GM18508 (cell line): ENCODE data around the gene PPM1H.
"Not testable (repeated sequence)": the region's sequence is repeated elsewhere in the genome, so short reads cannot be mapped to it uniquely, and the experiment has no call there.

Source experiments
- ATAC-seq: cut with Tn5 transposase; IDR thresholded peaks from one replicate; pipeline ENCODE4 v1.9.1; 2021; ENCODE audit warnings: moderate number of reproducible peaks; ENCODE audit not compliant: insufficient read depth, unreplicated experiment

The PPM1H gene

DNA sequence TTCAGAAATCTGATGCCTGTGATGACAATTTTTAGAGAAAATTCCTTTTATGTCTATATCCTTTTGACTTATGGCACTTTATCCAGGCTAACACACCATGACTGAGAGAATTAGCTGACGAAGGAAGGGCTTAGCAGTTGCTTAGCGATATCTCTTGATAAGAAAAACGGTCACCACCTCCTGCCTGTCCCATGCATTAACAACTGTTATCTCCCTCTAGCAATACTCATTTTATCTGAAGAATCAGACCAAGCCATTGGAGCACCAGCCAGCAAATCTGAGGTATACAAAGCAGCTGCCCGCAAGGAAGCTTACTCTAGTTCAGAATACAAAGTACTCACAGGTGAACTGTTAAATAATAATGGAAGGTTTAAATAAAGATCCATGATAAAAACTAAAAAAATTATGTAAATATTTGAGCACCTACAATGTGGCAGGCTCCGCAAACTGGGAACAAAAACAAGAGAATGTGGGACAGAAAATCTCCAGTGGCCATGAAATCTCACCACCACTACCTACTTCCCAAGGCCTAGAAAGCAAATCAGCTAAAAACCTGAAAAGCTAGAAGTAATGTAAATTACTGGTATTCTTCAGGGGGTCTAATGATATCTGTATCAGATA is 24.3 kb downstream of the PPM1H start:
- ATAC-seq: no peak

DNA sequence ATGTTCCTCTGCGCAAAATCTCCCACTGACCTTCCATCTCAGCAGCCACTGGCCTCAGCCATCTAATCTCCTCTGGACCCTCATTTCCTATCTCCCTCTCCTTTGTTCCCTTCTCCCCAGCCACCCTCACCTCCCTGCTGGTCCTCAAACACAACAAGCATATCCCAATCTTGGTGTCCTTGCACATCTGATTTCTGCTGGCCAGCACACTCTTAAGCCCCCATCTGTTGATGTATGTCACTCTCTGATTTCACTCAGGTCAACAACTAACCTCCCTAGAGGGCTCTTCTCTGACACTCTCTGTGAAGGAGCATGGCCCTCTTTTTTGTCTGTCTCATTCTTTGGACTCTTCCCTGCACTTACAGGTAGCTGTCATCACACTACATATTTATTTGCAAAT is 25.6 kb downstream of the PPM1H start:
- no peak for ATAC-seq

DNA sequence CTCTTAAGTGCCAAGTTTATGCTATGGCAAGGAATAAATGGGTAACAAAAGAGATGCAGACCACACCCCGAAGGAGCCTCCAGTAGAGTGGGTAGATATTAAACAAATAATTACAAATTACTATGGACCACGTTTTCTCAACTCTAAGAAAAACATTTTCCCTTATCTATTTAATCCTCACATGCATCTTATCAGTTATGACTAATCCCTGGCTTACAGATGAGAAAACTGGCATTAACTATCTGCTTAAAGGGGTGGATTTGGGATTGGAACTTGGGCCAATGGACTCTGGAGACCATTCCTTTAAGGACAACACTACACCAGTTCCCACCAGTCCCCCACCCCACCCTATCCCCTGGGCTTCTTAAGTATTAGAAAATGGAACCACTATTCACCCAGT is 26.3 kb downstream of the PPM1H start:
- no peak for ATAC-seq

DNA sequence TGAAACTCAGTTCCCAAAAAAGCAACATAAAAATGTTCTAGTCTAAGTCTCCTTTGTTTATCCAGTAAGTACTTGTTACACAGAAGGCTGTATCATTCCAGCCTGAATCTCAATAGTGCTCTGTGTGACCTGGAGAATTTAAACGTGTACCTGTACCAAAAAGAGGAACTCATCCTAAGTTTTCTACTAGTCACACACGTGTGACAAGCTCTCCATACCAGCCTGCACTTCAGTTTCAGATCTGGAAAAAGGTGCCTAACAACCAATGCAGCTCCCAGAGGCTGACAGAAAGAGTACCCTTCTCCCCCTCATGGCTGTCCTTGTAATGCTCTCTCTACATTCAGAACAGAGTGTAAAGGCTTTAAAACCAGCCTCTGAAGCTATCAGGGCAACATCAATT is 27.4 kb downstream of the PPM1H start:
- no peak for ATAC-seq

DNA sequence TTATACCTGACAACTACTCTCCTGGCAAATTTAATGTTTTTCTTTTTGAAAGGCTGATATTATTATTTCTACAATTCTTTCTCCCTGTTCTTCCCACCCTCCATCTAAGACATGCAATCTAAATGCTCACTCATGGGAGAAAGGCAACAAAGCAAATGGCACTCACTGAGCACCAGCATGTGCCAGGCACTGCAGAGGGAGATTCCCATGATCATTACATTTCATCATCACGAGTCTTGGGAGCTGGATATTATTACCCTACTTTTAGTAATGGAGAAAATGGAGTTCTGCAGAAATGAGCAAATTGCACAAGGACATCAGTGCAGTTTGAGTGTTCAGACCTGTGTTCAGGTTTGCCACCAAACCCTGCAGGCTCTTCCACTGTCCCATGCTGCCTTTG is 27.9 kb downstream of the PPM1H start:
- no peak for ATAC-seq

DNA sequence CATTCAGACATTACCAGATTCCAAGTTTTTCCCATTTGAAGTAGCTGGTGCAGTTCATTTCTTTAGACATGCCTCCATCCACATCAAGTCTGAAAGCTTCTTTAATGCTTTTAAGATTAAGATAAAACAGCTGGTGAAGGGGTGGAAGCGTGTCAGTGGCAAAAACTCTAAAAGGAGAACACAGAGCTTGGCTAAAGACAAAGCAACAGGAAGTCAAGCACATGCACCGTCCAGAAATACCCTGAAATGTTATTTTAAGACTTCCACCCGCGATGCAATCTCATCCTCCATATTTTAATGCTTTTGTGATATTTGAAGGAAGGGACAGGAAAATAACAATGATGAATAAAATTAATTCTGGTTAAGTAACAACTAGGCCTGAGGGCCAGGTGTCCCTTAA is 31.8 kb downstream of the PPM1H start:
- ATAC-seq: no peak

DNA sequence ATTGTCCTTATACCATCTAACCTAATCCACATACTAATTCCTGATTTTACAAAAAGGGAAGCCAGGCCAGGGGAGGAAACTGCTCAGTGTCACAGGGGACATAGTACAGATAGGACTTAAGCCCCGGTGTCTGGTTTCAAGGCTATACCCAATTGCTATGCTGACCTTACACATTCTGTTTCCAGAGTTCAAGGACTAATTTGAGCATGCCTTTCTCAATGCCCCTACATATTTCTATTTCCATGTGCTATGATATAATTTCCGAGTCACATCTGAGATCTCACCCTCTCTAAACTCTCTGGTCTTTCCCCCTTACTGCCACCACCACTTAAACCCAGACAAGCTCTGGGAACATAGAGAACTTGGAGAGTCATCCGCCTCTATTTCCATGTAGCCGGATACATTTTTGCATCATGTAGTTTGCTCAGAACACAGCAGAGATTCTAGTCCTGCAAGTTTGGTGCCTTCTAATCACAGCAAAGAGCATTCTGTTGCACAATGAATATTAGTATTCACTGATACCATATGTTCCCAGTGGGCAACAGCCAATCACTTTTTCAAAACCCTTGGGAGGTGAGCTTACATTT is 34.2 kb downstream of the PPM1H start:
- ATAC-seq: no peak

DNA sequence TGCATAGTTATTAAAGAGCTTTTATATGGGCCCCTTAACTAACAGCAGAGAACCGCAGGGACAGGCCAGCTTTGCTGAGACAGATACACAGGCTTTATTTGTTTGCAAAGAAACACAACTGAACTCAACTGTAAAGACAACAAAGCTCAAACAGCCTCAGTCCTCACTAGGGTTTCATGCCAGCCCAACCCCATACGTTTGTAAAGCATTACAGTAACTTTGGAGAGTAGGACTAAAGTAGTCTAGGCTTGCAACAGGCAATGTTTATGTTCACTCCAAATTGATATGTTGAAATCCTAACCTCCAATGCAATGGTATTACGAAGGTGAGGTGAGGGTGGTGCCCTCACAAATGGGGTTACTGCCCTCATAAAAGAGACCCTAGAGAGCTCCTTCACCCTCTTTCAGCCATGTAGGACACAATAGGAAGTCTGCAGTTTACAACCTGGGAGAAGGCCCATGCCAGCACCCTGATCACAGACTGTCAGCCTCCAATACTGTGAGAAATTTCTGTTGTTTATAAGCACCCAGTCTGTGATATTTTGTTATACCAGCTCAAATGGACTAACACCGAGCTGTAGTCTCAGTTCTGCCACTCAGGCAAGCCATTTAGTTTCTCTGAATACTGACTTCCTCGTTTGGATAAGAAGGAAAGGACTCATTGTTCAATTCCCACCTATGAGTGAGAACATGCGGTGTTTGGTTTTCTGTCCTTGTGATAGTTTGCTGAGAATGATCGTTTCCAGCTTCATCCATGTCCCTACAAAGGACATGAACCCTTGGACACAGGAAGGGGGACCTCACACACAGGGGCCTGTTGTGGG is 35.2 kb downstream of the PPM1H start:
- no peak for ATAC-seq

DNA sequence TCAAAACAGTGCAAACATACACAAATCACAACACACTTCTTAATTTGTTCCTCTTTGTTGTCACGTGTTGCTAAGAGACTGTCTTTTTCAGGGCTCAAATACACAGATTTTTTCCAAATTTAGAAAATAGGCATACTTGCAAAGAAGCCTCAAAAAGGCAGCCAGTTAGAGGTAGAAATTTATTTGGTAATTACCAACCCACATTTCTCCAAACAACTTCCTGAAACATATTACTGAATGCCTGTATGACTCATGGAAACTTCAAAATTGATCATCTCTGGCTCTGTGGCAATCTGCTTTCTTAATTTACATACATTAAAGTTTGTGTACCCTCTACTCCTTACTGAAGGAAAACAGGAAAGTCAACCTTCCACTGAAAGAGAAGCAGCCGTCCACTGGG is 36.4 kb downstream of the PPM1H start:
- ATAC-seq: no peak

DNA sequence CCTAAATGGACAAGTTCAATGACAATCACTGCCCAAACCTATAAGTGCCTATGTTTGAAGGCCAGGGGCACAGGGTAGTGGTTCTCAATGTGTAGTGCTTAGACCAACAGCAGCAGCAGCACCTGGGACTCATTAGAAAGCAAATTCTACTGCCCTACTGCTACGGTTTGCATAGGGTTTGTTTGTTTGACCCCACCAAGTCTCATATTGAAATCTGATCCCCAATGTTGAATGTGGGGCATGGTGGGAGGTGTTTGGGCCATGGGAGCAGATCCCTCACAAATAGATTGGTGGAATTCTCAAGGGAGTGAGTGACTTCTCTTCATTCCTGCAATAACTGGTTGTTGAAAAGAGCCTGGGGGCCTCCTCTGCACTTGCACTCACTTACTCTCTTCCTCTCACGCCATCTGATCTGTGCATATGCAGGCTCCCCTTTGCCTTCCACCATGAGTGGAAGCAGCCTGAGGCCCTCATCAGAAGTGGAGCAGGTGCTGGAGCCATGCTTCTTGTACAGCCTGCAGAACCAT is 39.5 kb downstream of the PPM1H start:
- no peak for ATAC-seq

DNA sequence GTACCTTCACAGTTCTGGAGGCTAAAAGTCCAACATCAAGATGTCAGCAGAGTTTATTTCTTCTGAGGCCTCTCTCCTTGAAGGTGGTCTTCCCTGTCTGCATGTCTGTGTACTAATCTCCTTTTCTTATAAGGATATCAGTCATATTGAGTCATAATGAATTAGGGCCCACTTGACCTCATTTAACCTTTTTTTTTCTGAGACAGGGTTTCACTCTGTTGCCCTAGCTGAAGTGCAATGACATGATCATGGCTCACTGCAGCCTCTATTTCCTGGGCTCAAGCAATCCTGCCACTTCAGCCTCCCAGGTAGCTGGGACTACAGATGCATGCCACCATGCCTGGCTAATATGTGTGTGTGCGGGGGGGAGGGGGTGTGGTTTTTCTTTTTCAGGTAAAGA is 41.7 kb downstream of the PPM1H start:
- ATAC-seq: no peak

DNA sequence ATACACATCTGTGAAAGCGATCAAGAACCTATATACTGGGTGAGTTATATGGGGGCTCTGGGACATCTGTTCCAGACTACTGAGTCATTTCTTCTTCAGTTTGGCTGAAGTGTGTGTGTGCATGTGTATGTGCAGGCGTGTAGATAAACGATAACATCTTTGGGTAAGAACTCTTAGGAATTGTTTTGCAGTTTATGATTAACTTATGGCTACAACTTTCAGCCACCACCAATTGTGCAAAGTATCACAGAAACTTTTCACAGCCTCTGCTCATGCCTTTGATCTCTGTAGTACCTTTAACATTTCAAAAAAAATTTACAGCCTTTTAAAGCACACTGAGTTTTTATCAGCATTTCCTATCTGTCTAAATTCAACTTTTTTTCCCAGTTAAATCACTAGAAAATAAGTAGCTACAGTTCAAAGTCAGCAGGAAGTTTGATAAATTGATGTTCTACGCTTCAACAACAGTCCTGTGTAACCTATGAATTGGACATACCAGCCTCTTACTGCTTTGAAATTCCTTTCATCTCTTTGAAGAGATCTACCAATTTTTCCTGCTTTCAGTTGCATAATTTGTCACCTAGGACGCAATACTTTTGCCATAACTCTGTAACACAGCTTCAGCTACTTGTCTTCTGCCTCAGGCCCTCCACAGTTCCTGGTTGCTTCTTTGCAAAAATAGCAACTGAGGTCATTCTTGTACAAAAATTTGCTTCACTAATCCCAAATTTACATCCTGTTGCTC is 43.0 kb downstream of the PPM1H start:
- ATAC-seq: peak; percentile 44

DNA sequence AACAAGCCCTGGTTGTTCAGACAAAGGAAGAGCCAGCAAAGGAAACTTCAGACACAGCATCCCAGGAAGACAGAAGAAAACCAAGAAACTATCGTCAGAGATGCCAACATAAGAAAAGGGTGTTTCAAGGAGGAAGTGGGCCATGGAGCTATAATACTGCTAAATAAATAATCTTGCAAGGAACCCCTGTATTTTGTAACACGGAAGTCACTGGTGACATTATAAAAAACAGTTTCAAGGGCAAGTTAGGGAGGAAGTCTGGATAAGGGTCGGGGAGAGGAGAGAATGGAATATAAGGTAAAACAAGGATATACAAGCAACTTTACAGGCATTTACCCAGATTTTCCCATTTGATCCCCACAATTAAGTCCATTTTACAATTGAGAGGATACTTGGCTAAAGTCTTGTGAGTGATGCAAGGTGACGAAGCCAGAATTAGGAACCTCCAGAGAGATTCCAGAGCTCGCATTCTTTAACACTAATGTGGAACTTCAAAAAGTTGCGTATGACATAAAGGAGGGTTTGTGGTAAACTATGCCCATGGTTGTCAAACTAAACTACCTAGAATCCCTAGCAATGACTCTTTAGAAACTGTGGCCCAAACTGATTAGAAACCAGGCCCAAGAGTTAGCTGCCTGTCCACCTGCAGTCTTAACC is 46.4 kb downstream of the PPM1H start:
- ATAC-seq: no peak

DNA sequence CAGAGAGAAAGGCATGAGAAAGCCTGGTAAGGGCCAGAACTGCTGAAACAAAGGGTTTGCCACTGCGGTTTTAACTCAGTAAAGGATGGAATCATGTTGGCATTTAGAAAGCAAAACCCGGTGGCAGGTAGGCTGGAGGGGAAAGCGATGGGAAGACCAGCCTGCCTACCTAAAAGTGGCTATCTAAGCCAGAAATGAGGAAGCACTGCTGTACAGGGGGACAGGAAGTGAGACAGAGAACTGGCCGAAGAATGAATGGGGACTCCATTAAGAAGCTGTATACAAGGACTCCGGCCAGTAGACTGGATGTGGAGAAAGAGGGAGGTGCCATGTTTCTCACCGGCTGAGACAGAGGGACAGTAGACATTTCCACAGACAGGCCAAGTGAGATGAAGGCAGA is 48.2 kb downstream of the PPM1H start:
- no peak for ATAC-seq

DNA sequence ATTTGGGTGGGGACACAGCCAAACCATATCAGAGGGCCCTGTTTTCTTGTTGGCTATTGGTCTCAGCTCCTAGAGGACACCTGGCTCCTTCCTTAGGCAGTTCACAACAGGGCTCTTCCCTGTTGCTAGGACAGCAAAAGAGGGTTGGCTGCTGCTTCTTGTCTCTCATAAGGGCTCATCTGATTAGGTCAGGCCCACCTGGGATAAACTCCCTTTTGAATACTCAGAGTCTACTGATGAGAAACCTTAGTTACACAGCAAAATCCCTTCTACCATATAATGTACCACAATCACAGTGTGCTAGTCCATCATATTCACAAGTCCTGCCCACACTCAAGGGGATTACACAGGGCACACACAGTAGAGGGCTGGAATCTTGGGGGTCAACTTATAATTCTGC is 49.7 kb downstream of the PPM1H start:
- ATAC-seq: no peak

DNA sequence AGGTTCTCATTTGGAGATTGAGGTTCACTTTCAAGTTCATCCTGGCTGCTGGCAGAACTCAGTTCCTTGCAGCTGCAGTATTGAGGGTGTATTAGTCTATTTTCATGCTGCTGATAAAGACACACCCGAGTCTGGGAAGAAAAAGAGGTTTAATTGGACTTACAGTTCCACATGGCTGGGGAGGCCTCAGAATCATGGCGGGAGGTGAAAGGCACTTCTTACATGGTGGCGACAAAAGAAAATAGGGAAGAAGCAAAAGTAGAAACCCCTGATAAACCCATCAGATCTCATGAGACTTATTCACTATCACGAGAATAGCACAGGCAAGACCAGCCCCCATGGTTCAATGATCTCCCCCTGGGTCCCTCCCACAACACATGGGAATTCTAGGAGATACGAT is 50.1 kb downstream of the PPM1H start:
- ATAC-seq: not testable (repeated sequence)

DNA sequence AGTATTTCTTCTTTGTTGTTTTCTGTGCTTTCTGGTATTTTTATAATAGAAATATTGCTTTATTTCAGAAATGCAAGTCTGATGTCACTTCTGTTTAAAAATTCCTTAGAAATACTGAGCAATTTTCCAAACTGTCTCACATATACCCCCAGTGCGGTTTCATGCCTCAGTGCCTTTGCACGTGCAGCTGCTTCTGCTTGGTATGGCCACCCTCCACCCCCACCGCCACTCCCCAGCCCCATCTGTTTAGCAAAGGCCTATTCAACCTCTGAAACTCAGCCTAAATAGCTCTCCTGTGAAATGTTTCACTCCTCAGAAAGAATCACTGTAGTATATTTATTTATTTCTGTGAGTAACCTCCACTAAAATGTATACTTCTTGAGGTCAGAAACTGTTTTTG is 52.3 kb downstream of the PPM1H start:
- no peak for ATAC-seq

DNA sequence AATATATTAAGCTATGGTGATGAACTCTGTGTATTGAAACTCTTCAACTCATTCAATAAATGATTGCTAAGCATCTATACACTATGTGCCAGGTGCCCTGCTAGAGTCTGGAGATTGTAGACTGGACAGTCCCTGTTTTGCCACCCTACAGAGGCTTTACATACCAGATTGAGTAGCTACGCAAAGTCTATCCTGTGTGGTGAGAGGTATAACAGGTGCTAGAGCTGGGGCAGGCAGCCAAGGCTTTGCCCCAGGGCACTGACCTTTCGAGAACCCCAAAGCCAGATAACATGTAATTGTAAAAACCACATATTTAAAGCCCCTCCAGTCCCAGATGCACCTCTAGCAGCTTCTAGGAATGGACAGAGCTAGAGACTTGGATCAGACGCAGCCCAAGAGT is 52.8 kb downstream of the PPM1H start:
- peak; percentile 57 for ATAC-seq

DNA sequence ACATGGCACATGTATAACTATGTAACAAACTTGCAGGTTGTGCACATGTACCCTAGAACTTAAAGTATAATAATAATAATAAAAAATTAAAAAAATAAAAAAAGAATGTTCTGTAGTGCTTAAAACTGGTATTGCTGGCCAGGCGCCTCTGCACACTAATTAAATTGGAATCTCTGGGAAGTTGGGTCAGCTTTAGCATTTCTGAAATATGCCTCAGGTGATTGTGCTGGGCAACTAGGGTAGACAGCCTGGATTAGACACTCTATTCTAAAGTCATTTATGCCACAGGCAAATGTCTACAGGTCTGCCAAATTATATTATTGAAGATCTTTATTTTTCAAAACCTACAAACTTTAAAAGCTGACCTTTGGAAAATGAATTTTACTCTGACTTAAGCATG is 55.3 kb downstream of the PPM1H start:
- ATAC-seq: no peak

DNA sequence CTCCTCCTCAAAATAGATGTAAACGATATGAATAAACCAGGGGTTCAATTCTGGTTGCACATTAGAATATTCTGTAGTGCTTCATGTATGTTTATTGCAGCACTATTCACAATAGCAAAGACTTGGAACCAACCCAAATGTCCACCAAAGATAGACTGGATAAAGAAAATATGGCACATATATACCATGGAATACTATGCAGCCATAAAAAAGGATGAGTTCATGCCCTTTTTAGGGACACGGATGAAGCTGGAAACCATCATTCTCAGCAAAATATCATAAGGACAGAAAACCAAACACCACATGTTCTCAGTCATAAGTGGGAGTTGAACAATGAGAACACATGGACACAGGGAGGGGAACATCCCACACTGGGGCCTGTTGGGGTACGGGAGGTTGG is 55.7 kb downstream of the PPM1H start:
- not testable (repeated sequence) for ATAC-seq
